ENCODE data around the gene WDSUB1.

WDSUB1 gene

DNA sequence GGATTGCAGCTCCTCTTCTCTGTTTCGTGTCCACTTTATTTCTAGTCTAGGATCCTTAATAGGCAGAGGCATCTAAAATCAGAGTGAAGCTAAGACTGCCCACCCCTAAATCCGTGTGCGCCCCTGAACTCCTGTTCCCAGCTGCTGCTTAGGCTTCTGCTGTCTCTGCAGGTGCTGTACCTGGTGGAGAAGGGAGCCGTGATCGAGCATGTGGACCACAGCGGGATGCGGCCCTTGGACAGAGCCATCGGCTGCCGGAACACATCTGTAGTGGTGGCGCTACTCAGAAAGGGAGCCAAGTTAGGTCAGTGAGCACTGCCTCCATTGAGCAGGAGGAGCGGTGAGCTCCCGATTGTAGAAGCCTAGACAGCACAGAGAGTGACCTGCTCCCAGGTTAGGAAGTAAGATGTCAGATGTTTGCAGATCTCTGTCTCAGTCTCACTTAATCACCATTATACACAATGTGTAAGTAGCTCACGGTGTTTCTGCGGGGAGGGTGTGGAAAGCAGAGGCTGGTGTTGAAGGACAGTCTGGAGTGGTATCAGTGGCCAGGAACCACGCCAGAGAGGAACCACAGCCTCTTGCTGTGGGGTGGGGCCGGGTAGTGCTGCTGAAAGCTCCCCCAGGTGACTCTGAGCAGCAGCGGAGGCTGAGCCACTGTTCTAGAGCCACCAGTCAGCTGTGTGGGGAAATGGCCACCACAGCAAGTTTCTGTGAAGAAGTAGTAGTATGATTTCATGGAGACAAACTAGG, 62.3 kb downstream of the WDSUB1 start:
- no peak for DNase-seq (ENCODE audit: low read depth)

GRCh38 chr2:159219394-159219998, 67.0 kb downstream of the WDSUB1 start:
- no peak for DNase-seq (ENCODE audit: low read depth)

GRCh38 chr2:159218389-159218788, 68.1 kb downstream of the WDSUB1 start:
- no peak for DNase-seq (ENCODE audit: low read depth)

DNA sequence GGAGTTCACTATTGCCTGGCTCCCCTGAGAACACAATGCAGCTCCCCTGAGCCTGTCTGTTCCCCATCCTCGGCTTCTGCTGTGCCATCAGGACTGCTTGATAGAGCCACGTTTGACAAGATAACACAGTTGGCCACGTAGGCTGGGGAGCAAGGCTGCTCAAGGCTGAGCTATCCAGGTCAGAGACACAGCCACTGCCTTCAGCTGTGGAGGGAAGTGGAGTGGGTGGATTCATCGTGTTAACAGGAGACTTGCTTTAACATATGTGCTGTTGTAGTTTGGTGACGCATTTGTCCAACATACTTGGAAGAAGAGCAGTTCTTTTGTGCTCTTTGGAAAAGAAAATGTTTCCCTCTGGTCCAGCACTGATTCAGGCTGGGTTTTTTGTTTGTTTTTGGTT, 68.8 kb downstream of the WDSUB1 start:
- DNase-seq (ENCODE audit: low read depth): no peak

DNA sequence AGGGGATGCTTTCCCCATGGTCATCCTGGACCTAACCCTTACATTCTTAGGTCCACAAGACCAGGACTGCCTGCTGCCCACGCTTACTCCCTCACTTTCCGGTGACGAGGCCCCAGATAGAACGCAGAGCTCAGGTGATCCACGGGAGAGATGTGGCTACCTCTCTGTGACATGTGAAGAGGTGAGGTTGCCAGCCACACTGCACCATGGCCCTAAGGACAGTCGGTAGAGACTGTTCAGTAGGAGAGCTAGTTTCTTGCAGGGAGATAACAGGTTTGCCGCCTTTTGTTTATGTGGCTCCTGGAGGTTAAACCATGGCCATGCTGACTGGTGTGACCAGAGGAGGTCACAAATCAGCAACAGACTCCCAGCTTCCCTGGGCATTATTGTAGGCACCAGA, 71.4 kb downstream of the WDSUB1 start:
- no peak for DNase-seq (ENCODE audit: low read depth)

- DNase-seq (ENCODE audit: low read depth): no peak
Measured at GRCh38 chr2:159214325-159214865, 72.1 kb downstream of the WDSUB1 start.

DNA sequence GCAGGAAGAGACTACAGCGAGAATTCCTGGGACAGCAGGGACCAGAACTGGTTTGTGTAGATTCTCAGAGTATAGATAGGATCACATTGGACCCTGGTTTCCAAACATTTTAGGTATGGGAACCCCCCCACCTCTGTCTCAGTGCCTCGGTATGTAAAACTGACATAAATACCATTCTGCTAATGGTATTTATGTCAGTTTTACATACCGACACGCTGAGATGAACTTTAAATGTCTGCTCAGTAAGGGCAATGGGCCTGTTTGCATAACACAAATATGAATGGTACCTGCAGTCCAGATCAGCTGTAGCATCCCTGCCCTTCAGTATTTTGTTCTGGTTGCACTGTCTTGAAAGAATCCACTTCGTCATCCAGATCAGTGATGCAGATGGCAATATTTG, 73.2 kb downstream of the WDSUB1 start:
- no peak for DNase-seq (ENCODE audit: low read depth)

DNA sequence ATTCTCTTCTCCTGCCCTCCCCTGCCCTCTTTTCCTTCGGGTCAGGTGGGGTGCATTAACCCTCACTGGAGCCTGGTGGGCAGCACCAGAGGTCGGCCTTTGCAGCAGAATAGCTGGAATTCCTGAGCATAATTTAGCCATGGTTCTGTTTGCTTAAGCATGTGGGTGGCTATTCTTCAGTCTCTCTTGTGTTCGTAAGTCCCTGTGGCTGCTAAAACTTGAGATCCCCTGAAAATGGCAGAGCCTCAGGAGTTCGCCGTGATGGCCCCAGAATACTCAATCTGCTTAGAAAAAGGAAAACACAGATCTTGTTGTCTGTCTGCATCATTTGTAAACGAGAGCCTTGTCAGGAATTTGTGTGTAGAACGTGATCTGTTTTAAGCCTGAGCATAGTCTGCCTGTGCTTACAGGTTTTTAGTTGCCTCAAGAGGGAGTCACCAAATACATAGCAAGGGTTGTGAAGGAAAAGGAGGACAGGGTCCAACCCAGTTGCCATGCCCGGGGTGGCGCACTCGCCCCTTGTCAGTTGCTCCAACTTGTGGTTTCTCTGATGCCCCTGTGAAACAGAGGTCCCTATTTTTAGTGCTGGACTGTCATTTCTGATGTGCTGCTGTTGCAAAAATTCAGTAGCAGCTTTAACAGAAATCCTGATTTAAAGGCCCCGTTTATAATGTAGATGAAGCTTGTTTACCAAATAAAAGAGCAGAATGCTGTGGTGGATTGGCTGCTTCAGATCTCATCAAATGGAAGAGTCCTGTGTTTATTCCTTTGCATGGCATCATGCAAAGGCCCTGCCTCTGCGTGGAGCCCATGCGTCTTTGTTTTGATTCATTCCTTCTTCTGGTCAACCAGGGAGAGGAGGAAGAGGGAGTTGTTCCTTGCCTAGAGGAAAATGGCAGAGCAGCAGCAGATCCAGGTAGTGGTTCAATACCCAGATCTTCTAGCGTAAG, 74.8 kb downstream of the WDSUB1 start:
- DNase-seq (ENCODE audit: low read depth): no peak

GRCh38 chr2:159209341-159210306, 76.9 kb downstream of the WDSUB1 start:
- DNase-seq (ENCODE audit: low read depth): no peak

DNA sequence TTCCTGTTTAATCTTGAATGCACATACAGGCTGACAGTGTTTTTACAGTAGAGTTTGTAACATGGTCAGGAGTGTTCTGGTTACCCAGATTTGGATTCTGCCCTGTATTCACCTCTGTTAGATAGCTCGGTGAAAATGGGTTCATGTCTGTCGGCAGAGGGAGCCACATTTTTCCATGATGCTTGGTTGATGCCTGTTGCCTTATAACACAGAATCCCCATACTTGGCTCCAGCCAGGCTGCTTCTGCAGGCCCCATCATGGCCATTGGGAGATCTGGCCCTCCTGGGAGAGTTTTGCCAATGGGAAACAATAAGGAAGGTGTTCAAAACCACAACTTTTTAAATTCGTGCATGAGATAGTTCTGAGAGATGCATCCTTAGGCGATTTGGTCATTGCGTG, 78.1 kb downstream of the WDSUB1 start:
- DNase-seq (ENCODE audit: low read depth): no peak

DNA sequence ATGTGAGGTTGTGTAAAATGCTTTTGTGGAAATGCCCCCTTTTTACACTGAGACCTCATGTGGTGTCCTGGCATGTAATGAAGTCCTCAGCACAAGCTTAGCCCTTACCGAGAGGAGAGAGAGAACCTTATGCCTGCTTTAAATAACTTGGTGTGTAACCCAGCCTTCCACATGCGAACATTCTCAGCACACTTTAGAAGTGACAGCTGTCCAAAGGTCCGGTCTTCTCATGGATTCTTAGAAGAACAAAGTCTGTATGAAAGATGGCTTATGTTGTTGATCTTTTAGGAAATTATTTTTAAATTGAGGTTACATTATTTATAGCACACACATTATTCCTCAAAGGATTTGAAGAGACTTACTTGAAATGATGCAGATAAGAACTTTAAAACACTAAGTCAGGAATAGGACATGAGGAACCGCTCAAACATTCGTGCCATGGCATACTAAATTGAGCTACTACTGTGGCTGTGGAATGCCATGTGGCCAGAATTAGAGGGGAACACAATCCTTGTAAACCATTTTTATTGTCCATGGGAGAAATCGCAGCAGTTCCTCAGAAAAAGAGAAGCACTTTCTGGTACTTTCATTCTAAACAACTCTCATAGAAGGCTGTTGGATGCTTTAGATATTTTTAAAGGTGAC, 79.6 kb downstream of the WDSUB1 start:
- DNase-seq (ENCODE audit: low read depth): no peak

DNA sequence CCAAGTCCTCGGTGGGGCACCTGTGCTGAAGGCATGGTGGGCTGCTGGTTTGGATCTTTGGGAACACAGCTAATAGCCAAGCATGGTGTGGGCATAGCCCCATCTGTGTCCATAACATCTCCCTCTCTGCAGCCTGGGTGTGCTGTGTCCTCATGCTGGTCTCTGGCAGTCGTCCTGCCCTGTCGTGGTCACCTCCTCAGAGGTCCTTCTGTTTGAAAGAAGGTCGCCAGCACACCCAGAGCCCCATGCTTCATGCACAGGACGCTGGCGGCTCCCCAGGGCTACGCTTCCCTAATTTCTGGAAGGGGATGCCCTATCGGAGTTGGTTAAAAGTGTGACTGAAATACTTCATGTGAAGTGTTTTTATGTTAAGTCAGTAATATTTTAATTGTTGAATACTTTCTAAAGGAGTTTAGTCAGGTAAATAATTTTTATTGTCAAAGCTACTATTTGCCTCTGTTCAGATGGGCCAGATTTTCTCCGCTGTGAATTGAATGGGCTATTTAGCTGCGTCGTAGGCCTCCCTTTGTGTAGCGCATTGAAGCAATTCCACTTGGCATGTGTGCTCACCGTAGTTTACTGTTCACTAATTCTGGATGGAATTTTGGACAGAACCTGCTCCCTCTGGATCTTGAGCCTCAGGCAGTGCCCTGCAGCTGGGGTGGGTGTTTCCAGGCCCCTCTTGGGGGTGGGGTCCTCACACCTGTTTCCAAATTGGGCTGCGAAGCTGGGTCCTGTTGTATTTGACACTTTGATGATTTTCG, 81.9 kb downstream of the WDSUB1 start:
- DNase-seq (ENCODE audit: low read depth): no peak

DNA sequence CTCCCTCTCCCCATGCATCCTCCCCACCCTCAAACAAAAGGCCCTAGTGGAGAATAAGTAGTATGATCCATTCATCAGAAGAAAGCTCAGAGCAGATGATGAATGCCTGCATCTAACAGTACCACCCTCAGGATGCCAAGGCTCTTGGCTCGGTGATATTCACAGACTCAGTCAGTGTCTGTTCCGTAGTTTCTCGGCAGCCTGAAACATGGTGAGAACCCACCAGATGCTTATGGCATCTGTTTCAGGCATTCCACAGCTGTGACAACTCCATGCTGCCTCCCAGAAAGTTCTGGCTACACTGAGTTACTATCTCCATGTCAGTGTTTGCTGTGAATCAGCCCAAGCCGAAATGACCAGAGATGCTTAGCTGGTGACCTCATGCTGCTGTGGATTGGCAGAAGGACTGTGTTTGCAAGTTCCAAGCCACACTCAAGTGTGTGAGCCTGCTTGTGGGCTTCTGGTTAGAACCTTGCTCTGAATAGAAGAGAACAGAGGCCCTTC, 83.9 kb downstream of the WDSUB1 start:
- DNase-seq (ENCODE audit: low read depth): peak; percentile 96

- peak; percentile 29 for DNase-seq (ENCODE audit: low read depth)
Measured at GRCh38 chr2:159201360-159202063, 85.0 kb downstream of the WDSUB1 start.

DNA sequence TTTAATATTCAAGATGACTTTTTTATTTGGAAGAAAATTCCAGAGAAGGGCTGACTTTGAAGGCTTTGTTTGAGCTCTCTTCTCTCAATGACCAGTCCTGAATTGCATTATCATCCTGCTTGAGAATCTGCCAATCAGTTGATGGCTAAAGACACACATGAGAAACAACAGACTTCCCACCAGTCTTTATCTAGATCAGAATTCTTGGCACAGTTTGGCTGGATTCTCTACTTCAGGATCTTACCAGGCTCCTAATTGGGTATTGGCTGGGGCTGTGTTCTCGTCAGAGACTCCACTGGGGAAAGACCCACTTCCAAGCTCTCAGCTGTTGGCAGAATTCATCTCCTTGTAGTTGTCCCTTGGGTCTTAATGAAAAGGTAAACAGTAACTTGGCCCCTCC, 86.0 kb downstream of the WDSUB1 start:
- DNase-seq (ENCODE audit: low read depth): peak; percentile 27

- no peak for DNase-seq (ENCODE audit: low read depth)
Measured at GRCh38 chr2:159199761-159200465, 86.6 kb downstream of the WDSUB1 start.

DNA sequence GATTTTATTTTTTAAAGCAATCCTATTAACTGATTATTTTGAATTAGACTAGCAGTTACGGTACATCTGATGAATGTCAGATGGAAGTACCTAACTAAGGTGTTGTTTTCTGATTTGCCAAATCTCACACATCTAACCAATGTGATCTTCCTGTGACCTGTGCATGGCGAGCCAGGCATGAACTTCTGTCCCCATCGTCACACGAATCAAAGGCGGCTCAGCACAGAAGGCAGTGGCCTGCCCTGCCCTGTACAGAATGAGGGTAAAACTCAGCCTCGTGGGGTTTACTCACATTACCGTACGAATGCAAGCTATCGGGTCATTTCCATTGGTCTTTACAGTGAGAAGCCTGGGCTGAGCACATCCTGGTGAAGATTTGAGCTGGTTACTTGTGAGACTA, 87.3 kb downstream of the WDSUB1 start:
- DNase-seq (ENCODE audit: low read depth): no peak

GRCh38 chr2:159196393-159196925, 90.0 kb downstream of the WDSUB1 start:
- DNase-seq (ENCODE audit: low read depth): no peak
